ENCODE data around the gene HNRNPA1.

- TF ChIP-seq SPI1 (IDR thresholded peaks at IDR 0.05; ENCODE audit: borderline replicate concordance, low read depth) = no peak
- no peak for TF ChIP-seq CTCF (IDR thresholded peaks at IDR 0.05; ENCODE audit: insufficient read depth, low read length)
- TF ChIP-seq GABPA (IDR thresholded peaks at IDR 0.05; ENCODE audit: low read depth) = no peak
- TF ChIP-seq POLR2AphosphoS5 (IDR thresholded peaks at IDR 0.05; ENCODE audit: low read depth) = no peak
Observed at GRCh38 chr12:54266852-54267251, 13.7 kb upstream of the HNRNPA1 start.

Data from HL-60 (cell line).